Measurements from ENCODE around the gene KLC4. TPM values are rescaled to one million over a fixed set of nuclear protein-coding genes. Genes with fewer than 3 reads are reported as not detected.

Gene KLC4
- 40.0 and 41.2 TPM in 2 replicates for total RNA-seq

GRCh38 chr6:43059168-43060033 is at the start of gene KLC4, which contains the start of gene MRPL2:
TSS of gene KLC4 (plus strand) at chr6:43059631. CDS start at chr6:43061336, 1,705 bp downstream.
TSS of gene MRPL2 (minus strand) at chr6:43059434. CDS start at chr6:43059381, 53 bp downstream.

GRCh38 chr6:43013843-43014433 is 45.5 kb upstream of the KLC4 start, which contains the start of the genes KLHDC3 and MEA1:
TSS of gene KLHDC3 (plus strand) at chr6:43014249. CDS start at chr6:43017193, 2,944 bp downstream.
TSS of gene MEA1 (minus strand) at chr6:43013946. CDS start at chr6:43013813, 133 bp downstream.

GRCh38 chr6:43021270-43022047 is 38.0 kb upstream of the KLC4 start, which contains the start of gene RRP36:
TSS of gene RRP36 (plus strand) at chr6:43021623. CDS start at chr6:43021655, 32 bp downstream.

GRCh38 chr6:43053545-43054205 is 5.8 kb upstream of the KLC4 start, which contains the start of gene CUL7:
TSS of gene CUL7 (minus strand) at chr6:43053851. CDS start at chr6:43052788, 1,063 bp downstream.

GRCh38 chr6:43075670-43076463 is 16.4 kb downstream of the KLC4 start, which contains the start of gene PTK7:
TSS of gene PTK7 (plus strand) at chr6:43076314. CDS start at chr6:43076489, 175 bp downstream.

Other genes starting within 250 kb of the KLC4 start
- 83.6 and 87.5 TPM in 2 replicates for gene RPL7L1, start 180.0 kb upstream of the KLC4 start, total RNA-seq
- not detected in 2 replicates for gene PTCRA, start 143.6 kb upstream of the KLC4 start, total RNA-seq
- gene CNPY3, start 130.2 kb upstream of the KLC4 start, total RNA-seq = 37.6 and 44.8 TPM in 2 replicates
- gene GNMT, start 98.9 kb upstream of the KLC4 start, total RNA-seq = 0.43 TPM in 1 of 2 replicates, not detected in the other
- gene PEX6, start 80.5 kb upstream of the KLC4 start, total RNA-seq = 49.1 and 53.0 TPM in 2 replicates
- gene PPP2R5D, start 75.1 kb upstream of the KLC4 start, total RNA-seq = 39.3 and 49.2 TPM in 2 replicates
- 57.7 and 59.3 TPM in 2 replicates for gene MEA1, start 45.7 kb upstream of the KLC4 start, total RNA-seq
- 81.7 and 147 TPM in 2 replicates for gene KLHDC3, start 45.4 kb upstream of the KLC4 start, total RNA-seq
- gene RRP36, start 38.0 kb upstream of the KLC4 start, total RNA-seq = 41.6 and 59.4 TPM in 2 replicates
- gene CUL7, start 5.8 kb upstream of the KLC4 start, total RNA-seq = 57.5 and 80.1 TPM in 2 replicates
- 22.8 and 28.1 TPM in 2 replicates for gene MRPL2, start 197 bp upstream of the KLC4 start, total RNA-seq
- 844 and 868 TPM in 2 replicates for gene PTK7, start 16.7 kb downstream of the KLC4 start, total RNA-seq
- 11.8 and 34.7 TPM in 2 replicates for gene SRF, start 111.6 kb downstream of the KLC4 start, total RNA-seq
- gene CUL9, start 122.6 kb downstream of the KLC4 start, total RNA-seq = 32.0 and 40.4 TPM in 2 replicates
- gene DNPH1, start 169.8 kb downstream of the KLC4 start, total RNA-seq = 42.8 and 62.0 TPM in 2 replicates
- gene TTBK1, start 183.8 kb downstream of the KLC4 start, total RNA-seq = under 0.01 TPM in 1 of 2 replicates, not detected in the other
- gene SLC22A7, start 238.6 kb downstream of the KLC4 start, total RNA-seq = not detected in 2 replicates
- gene CRIP3, start 249.2 kb downstream of the KLC4 start, total RNA-seq = 2.4 TPM in 1 of 2 replicates, not detected in the other

All from placental epithelial cell (primary cell).